Left kidney (tissue), 2 donors: ENCODE measurements around the gene HYLS1. TPM values are rescaled to one million over a fixed set of nuclear protein-coding genes. Genes with fewer than 3 reads are reported as not detected.

Experiments used
- DNase-seq: peaks from one replicate; pipeline ENCODE4 v3.0.0-alpha.2; 2013
- polyA plus RNA-seq: library from polyadenylated mRNA; unstranded; fragments of 120-200 nt; gene quantifications from one replicate; pipeline ENCODE4 v1.2.1, GENCODE V29; 2013; ENCODE audit not compliant: insufficient read length

HYLS1 gene
- polyA plus RNA-seq, 1 donor: 15.3 TPM

- no peak for DNase-seq
Observed at GRCh38 chr11:125949271-125950177, 62.1 kb downstream of the HYLS1 start.

GRCh38 chr11:125950178-125950490 lies 62.7 kb downstream of the HYLS1 start:
- DNase-seq: no peak

Other genes starting within 250 kb of the HYLS1 start
- 1.4 TPM for gene ACRV1, start 206.8 kb upstream of the HYLS1 start, polyA plus RNA-seq
- gene PATE1, start 141.4 kb upstream of the HYLS1 start, polyA plus RNA-seq: 0.12 TPM
- 0.25 TPM for gene PATE2, start 108.8 kb upstream of the HYLS1 start, polyA plus RNA-seq
- gene PATE3, start 99.5 kb upstream of the HYLS1 start, polyA plus RNA-seq: 0.10 TPM
- gene PATE4, start 54.4 kb upstream of the HYLS1 start, polyA plus RNA-seq: 0.20 TPM
- gene PUS3, start 15.5 kb downstream of the HYLS1 start, polyA plus RNA-seq: 20.0 TPM
- gene DDX25, start 16.8 kb downstream of the HYLS1 start, polyA plus RNA-seq: 8.5 TPM
- not detected for gene VSIG10L2, start 58.4 kb downstream of the HYLS1 start, polyA plus RNA-seq
- 30.9 TPM for gene CDON, start 175.2 kb downstream of the HYLS1 start, polyA plus RNA-seq